Urinary bladder (tissue), 4 donors: Measurements from ENCODE around the gene TEDC1. TPM values are rescaled to one million over a fixed set of nuclear protein-coding genes. Genes with fewer than 3 reads are reported as not detected.
A peak's percentile ranks its signal among the peaks of the same experiment; 100 is the strongest.

Source experiments
- DNase-seq: peaks from one replicate; pipeline ENCODE4 v3.0.0-alpha.2; 2015; ENCODE audit errors: extremely low spot score
- H3K27ac ChIP-seq: one replicate; pipeline ENCODE4 v1.5.1; 2013; ENCODE audit warnings: low read depth, mild to moderate bottlenecking, moderate library complexity
- H3K36me3 ChIP-seq: one replicate; pipeline ENCODE4 v1.6.1; 2013; ENCODE audit warnings: mild to moderate bottlenecking, moderate library complexity; ENCODE audit not compliant: insufficient read depth
- H3K4me1 ChIP-seq: one replicate; pipeline ENCODE4 v1.6.1; 2013; ENCODE audit warnings: mild to moderate bottlenecking, moderate library complexity; ENCODE audit not compliant: insufficient read depth
- H3K4me3 ChIP-seq: one replicate; pipeline ENCODE4 v1.5.1; 2013; ENCODE audit warnings: low read depth, low read length
- WGBS: extraction: QIAGEN DNeasy Blood & Tissue Kit; methylation state at CpG from one replicate; pipeline ENCODE4 v1.1.7; 2013; 5-methylcytosine and 5-hydroxymethylcytosine counted together
- polyA plus RNA-seq: library from polyadenylated mRNA; stranded (reverse); fragments of 200-250 nt; gene quantifications from one replicate; pipeline ENCODE4 v1.2.3, GENCODE V29; 2013
- total RNA-seq: library from RNA; depleted of rRNA; stranded (reverse); fragments of >200 nt; gene quantifications from one replicate; pipeline ENCODE4 v1.2.3, GENCODE V29; 2014
- donor health status: healthy with polysubstance abuse.
- donor health status: healthy.

Gene TEDC1
- total and polyA plus RNA-seq, 2 donors: 4.2 to 10.6 TPM

DNA sequence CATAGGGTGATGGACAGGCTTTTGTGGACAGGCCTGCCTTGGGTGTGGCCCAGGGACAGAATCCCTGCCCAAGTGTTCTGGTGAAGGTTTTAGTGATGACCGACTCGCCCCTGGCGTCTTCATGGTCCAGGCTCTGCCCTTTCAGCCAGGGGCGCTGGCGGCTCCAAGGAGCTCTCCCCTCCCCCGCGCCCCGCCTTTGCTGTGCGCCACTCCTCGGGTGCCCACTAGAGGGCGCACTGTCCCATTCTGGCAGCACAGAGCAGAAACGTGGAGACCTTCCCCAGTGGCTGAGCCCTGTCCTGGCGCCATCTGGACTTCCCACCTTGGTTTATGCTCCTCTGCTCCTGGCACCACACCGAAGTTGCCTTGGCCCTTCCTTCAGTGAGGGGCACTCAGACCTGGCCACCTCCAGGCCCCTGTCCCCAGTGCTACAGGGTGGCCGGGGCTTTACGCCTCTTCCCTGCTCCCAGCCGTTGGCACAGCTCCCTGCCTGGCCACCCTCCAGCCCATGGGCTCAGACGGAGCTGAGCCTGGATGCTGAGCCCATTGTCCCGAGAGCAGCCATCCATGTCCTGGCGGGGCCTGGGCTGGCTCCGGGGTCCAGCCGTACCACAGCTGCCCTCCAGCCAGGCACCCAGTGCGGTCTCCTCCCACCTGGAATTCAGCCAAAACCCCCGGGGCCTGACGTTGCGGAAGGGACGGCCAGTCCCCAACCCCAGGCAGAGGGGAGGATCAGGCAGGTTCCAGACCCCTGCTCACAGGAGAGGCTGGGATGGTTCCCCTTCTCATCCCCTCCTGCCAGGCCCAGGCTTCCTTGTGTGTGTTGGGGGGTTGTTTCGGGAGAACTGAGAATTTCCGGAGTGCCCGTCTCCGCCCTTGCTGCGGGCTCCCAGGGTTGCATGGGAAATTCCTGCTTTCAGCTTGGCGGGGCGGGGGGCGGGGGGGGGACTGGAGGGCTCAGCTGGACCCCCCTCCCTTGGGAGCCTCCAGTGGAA lies 9.9 kb upstream of the TEDC1 start:
- no peaks in the 10 kb centered on the region for H3K4me1 ChIP-seq
- DNase-seq: peak; percentile 83
- H3K4me3 ChIP-seq: peak overlapping the region; percentile 7
- peak overlapping the region; percentile 89 for H3K27ac ChIP-seq
- WGBS: under 1% methylated on average over 35 of the region's 35 CpGs
- H3K36me3 ChIP-seq: no peaks in the 10 kb centered on the region

DNA sequence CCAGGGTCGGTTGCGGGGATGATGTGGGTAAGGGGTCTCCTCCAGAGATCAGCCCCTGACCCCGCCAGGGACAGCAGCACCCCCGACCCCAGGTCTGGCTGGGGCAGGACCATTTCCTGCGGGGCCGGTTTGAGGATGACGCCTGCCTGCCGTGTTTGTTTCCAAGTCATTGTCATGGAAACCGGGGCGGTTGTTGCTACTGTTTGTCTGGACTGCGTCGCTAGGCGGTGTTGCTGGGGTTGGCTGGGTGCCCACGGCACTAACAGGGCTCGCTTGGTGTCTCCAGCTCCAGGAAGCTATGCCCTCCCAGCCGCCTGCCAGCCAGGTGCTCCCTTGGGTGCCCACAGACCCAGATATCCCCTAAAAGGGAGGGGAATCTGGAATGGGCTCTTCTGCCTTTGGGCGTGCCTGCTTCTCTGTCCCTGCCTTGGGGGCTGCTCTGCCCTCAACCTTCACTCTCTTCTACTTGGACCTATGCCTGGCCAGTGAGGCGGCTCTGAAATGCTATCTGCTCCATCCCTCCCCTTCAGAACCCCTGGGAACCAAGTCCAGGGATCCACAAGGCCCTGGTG lies 9.1 kb upstream of the TEDC1 start:
- 1% methylated on average over 18 of the region's 18 CpGs for WGBS
- Histone ChIP-seq H3K27ac (peak overlapping the region; percentile 89), H3K4me3 (peak overlapping the region; percentile 7), H3K36me3 (no peaks in the 10 kb centered on the region), H3K4me1 (no peaks in the 10 kb centered on the region)
- DNase-seq: peak; percentile 95

DNA sequence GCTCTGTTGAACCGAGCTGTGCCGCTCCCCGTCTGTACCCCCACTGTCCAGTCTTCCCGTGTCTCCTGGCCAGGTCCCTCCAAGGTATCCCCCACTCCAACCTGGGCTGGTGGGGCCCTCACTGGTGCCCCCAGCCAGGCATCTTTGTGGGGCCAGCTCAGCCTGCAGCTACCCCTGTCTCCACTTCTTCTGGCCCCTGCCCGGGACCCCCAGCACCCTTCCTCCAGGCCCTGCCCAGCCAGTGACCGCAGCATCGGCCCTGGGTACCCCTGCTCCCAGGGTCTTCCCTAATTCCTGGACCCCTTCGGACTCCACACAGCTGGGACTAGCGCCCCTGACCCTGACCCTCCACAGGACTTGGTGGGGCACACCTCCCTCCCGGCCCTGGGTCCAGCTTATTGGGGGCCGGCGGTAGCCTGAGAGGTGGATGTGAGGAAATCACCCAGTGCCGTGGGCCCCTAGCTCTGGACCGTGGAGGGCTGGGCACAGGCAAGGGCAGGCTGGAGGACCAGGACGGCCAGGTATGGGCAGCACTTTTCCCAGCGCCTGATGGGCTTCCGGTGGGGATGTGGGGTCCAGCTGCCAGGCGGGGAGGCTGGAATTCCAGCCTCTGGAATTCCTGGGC lies 8.4 kb upstream of the TEDC1 start:
- no peak for DNase-seq
- Histone ChIP-seq H3K27ac (peak overlapping the region; percentile 83), H3K4me1 (no peaks in the 10 kb centered on the region), H3K36me3 (no peaks in the 10 kb centered on the region), H3K4me3 (no peak overlapping the region)
- 69% methylated on average over 18 of the region's 18 CpGs for WGBS

DNA sequence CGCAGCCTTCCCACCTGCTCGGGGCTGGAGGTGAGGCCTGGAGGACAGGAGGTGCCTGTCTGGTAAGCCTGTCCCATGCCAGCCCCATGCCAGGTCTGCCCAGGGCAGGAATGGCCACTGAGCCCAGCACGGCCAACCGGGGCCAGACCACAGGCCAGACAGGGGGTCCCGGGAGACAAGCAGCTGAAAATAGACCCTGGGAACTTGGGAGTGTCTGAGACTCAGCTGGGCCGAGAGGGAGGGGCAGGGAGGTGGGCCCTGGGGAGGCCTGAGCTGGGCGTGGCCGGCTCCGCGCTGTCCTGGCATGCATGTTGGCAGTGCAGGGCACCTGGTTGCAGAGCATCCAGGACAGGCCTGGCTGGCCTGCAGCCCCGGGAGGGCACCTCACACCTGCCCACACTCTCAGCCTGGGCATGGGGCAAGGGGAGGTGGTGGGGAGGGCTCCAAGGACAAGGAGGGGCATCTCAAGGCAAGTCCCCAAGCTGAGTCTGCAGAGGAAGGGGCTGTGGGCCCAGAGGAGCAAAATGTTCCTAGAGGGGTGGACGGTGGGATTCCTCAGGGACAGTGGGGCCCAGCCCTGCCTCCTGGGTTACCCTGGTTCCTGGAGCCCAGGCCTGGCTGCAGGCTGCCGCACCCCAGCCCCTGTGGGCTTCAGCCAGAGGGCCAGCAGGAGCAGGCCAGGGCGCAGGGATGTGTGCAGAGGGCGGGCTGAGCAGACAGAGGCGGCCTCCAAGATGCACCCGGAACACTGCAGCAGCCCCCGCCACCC lies 7.6 kb upstream of the TEDC1 start:
- no peaks in the 10 kb centered on the region for H3K36me3 ChIP-seq
- H3K4me3 ChIP-seq: no peak overlapping the region
- peak overlapping the region; percentile 83 for H3K27ac ChIP-seq
- no peak for DNase-seq
- H3K4me1 ChIP-seq: no peaks in the 10 kb centered on the region
- WGBS: 70% methylated on average over 18 of the region's 18 CpGs

DNA sequence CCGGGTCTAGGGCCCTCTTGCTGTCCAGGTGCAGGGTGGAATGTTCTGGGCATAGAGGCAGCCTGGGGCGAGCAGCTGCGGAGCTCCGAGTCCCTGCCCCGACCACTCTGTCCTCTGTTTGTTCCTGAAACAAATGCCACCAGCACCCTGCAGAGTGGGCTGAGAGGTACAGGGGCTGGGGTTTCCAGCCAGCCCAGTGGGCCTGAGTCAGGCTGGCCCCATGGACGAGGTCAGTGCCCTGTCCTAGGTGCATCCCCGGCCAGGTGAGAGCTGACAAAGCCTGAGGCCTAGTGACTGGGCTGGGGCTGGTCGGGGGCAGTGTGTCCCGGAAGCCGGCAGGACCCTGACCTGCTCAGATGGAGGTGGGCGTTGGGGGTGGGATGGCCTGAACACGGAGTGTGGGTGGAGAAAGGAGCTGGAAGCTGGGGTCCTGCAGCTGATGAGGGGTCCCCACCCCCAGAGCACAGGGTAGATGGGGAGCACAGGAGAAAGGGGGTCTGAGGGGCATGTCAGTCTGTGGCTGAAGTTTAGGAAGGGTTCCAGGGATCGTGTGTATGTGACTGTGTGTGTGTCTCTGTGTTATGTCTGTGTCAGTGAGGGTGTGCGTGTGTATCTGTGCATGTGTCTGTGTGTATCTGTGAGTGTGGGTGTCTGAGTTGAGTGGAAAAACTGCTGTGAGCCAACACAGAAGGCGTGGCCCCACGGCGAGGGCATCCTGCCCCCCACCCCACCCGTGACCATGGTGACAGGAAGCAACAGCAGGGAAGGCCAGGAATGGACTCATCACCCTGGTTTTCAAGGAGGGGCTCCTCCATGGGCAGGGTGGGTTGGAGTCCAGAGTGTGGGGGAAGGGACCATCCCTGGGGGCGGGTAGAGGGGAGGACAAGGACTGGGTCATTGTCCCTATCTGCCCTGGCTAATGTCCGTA lies 6.7 kb upstream of the TEDC1 start:
- DNase-seq: no peak
- no peaks in the 10 kb centered on the region for H3K4me1 ChIP-seq
- 59% methylated on average over 20 of the region's 20 CpGs for WGBS

DNA sequence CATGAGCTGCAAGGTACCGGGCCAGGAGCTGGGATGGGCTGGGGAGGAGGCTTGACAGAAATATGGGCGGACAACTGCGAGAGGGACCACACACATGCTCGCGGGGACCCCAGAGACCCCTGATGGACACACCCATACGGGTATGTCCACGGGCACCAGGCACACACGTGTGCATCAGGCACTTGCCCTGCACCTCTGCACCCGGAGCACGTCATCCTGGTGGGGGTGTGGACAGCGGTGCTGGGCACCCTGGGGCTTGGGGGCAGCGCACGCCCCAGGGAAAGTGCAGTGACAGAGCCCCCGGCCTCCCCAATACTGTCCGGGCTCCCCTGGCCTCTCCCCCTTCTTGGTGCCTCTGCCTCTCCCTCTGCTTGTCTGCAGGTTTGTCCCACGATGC lies 6.1 kb upstream of the TEDC1 start:
- Histone ChIP-seq H3K4me3 (no peak overlapping the region), H3K36me3 (no peaks in the 10 kb centered on the region), H3K4me1 (no peaks in the 10 kb centered on the region), H3K27ac (no peak overlapping the region)
- no peak for DNase-seq
- 80% methylated on average over 16 of the region's 16 CpGs for WGBS

More for the DNA sequence above, 6.7 kb upstream of the TEDC1 start:
- no peaks in the 10 kb centered on the region for H3K36me3 ChIP-seq
- no peak overlapping the region for H3K4me3 ChIP-seq
- H3K27ac ChIP-seq: no peak overlapping the region

DNA sequence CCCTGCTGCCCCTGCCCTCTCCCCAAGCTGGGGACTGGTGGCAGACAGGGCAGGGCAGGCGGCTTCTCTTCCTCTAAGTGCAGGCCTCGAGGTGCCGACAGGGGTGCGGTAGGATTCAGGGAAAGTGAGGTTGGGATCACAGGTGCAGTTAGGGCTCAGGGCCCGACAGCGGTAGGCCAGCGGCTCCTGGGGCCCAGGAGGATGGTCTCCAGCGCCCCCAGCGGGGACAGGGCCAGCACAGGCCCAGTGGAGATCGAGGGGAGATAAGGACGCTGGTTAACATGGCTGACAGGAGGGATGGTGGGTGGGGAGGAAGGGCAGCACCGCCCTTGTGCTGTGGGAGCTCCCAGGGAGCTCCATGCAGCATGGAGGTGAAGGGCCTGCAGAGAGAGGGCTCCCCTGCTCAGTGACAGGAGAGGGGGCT lies 5.3 kb upstream of the TEDC1 start:
- WGBS: 45% methylated on average over 12 of the region's 12 CpGs
- DNase-seq: no peak
- H3K36me3 ChIP-seq: no peaks in the 10 kb centered on the region
- H3K27ac ChIP-seq: no peak overlapping the region
- no peak overlapping the region for H3K4me3 ChIP-seq
- H3K4me1 ChIP-seq: no peaks in the 10 kb centered on the region

DNA sequence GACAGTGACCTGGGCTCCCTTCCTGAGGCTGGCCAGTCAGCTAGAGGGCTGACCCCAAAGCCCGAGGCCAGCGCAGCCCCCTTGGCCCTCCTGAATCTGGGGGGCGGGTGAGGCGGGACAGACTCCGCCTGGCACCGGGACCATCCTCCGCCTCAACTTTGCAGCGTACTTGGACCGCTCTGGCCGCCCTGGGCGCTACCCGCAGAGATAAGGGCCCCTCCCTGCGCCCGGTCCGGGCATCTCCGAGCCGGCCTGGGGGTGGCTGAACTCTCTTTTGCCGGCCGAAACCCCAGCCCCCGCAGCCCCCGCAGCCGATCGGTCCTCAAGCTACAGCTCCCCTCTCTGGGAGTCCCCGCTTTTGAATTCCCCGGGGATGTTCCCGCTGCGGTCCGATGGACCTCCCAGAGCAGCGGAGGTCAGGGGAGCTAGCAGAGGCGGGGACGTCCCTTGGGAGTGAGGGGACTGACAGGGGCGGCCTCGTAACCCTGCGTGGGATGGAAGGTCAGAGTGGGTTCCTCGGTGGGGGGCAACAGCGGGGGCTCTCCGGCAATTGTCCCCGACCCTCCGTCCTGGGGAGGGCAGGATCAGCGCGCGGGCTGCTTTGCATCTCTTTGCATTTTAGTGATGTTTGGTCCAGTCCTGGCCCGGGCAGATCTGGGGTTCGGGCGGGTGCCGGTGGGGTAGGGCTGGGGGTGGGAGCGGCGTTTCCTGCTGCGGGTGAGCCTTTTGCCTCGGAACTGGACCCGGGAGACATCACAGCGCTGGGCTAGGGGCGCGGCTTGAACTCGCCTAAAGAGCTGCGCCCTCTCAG lies 4.7 kb upstream of the TEDC1 start, which contains the start of gene CRIP1:
Gene CRIP1 (plus strand): TSS at position 724 of the 811 bp plus-strand sequence. CDS start 374 bp downstream, outside the sequence.
- WGBS: 13% methylated on average over 56 of the region's 56 CpGs
- no peak for DNase-seq
- no peaks in the 10 kb centered on the region for H3K4me1 ChIP-seq
- H3K36me3 ChIP-seq: no peaks in the 10 kb centered on the region
- H3K27ac ChIP-seq: peak within 1 kb of the TSS; percentile 41
- H3K4me3 ChIP-seq: peak within 1 kb of the TSS; percentile 39

DNA sequence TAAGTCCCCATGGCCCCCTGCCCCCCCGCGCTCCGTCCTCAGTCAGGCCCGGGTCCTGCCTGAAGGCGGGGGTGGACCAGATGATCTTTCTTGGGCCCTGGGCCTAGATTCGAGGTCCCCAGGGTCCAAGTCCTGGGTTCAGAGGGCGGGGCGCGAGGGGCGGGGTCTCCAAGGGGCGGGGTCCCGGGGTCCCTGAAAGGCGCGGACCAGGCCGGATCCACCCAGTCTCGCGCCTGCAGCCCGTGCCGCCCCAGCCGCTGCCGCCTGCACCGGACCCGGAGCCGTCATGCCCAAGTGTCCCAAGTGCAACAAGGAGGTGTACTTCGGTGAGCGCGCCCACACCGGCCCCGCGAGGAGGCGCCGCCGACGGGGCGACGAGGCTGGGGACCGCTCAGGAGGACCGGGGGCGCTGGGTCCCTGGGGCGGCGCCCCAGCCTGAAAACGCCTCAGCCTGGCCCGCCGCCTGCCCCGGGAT lies 4.0 kb upstream of the TEDC1 start:
- Histone ChIP-seq H3K4me1 (no peaks in the 10 kb centered on the region), H3K36me3 (no peaks in the 10 kb centered on the region), H3K4me3 (peak overlapping the region; percentile 39), H3K27ac (no peak overlapping the region)
- WGBS: 6% methylated on average over 45 of the region's 45 CpGs
- no peak for DNase-seq

DNA sequence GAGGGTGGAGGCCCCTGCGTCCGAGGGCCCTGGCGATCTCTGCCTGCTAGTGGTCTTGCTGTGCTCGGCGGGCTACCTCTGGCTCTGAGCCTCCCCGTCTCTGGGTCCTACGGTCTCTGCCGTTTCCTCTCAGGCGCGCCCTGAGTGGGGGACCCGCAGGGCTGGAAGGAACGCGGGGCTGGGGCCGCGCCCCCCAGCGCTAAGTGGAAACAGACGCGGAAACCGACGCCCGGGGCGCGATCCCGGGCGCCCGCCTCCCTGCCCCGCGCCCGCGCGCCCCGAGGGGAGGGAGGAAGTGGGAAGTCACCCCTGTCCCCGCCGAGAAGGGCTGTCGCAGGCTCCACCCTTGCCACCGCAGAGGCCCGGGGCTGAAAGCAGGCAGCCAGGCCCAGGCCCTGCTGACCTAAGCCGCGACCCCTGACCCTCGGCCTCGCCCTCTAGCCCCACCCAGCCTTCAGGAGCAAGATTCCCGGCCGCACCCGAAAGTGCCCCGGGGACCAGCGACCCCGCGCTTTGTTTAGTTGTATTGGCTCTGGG lies 3.5 kb upstream of the TEDC1 start:
- no peak for DNase-seq
- Histone ChIP-seq H3K36me3 (no peaks in the 10 kb centered on the region), H3K4me3 (peak overlapping the region; percentile 39), H3K4me1 (no peaks in the 10 kb centered on the region), H3K27ac (peak overlapping the region; percentile 51)
- 8% methylated on average over 48 of the region's 48 CpGs for WGBS

DNA sequence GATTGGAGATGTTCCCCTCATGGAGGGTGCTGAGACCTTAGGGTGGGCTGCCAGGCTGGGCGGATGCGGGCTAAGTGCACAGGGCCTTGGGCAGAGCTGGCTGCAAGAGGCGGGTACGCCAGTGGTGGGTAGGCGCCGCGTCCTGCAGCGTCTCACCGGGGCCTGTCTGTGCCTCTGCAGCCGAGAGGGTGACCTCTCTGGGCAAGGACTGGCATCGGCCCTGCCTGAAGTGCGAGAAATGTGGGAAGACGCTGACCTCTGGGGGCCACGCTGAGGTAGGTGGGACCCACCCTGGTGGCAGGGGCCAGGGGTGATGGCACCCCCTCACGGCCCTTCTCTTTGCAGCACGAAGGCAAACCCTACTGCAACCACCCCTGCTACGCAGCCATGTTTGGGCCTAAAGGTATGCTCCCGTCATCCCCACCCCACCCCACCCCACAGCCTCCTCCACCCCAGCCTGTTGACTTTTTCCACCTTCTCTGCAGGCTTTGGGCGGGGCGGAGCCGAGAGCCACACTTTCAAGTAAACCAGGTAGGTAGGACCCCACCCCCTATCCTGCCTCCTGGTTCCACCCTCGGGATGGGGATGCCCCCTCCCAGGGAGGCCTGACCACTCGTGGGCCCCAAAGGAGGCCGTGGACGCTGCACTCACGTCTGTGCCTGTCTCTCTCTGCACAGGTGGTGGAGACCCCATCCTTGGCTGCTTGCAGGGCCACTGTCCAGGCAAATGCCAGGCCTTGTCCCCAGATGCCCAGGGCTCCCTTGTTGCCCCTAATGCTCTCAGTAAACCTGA lies 2.9 kb upstream of the TEDC1 start:
- DNase-seq: no peak
- no peaks in the 10 kb centered on the region for H3K36me3 ChIP-seq
- 72% methylated on average over 26 of the region's 26 CpGs for WGBS
- H3K4me3 ChIP-seq: peak overlapping the region; percentile 39
- peak overlapping the region; percentile 51 for H3K27ac ChIP-seq
- no peaks in the 10 kb centered on the region for H3K4me1 ChIP-seq
